ENCODE data around the gene DIO3. TPM values are rescaled to one million over a fixed set of nuclear protein-coding genes. Genes with fewer than 3 reads are reported as not detected.

DIO3 gene
- total and polyA plus RNA-seq, 2 of the 4 experiments (the other 2 are of a cell fraction) = not detected

DNA sequence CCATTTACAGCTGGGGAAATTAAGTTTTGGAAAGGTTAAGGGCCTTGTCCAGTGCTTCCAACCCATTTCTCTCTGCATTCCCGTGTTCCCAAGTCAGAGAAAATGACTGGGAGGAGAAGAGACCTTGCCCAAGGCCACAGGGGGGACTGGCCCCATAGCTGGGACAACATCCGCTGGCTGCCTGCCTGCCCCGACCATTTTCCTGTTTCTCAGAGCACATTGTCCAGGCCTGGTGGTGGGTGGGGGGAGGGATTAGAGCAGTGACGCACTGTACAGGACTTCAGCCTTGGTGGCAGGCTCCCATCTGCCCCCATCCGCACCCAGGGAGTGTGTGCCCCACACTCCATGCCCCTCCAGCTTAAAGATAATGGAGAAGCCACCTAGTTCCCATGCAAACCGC is 27.7 kb downstream of the DIO3 start:
- H3K4me3 ChIP-seq (ENCODE audit: insufficient read depth, low read depth, low read length) = no peak overlapping the region
- DNase-seq (no peak), ATAC-seq (ENCODE audit: low read depth) (no peak)
- in situ Hi-C loops (cut with MboI; ENCODE audit: low sequenced_read_pairs) (no loop called here), dilution Hi-C loops (cut with HindIII; ENCODE audit: low sequenced_read_pairs, unreplicated experiment) (no loop called here), intact Hi-C loops (cut with micrococcal nuclease) (no loop called here)
- TF ChIP-seq MAZ (IDR thresholded peaks at IDR 0.05; ENCODE audit: borderline replicate concordance, low read depth, low read length) (no peak), NFE2L2 (IDR thresholded peaks at IDR 0.05; ENCODE audit: low read depth, low read length) (no peak), BHLHE40 (IDR thresholded peaks at IDR 0.05; ENCODE audit: low read depth, low read length) (no peak), RCOR1 (IDR thresholded peaks at IDR 0.05; ENCODE audit: insufficient replicate concordance, low read length) (no peak), CEBPB (IDR thresholded peaks at IDR 0.05; ENCODE audit: low read depth, low read length) (no peak), FOS (IDR thresholded peaks at IDR 0.05; ENCODE audit: low read depth, low read length) (no peak), RAD21 (IDR thresholded peaks at IDR 0.05; ENCODE audit: low read length) (no peak), MAFK (IDR thresholded peaks at IDR 0.05; ENCODE audit: low read depth, low read length) (no peak), SMC3 (IDR thresholded peaks at IDR 0.05; ENCODE audit: low read depth, low read length) (no peak), MXI1 (IDR thresholded peaks at IDR 0.05; ENCODE audit: borderline replicate concordance, low read depth, low read length) (no peak), POLR2A (IDR thresholded peaks at IDR 0.05; ENCODE audit: low read depth, low read length) (no peak), CHD1 (IDR thresholded peaks at IDR 0.05; ENCODE audit: low read depth, low read length) (no peak)
- TF ChIP-seq, protein P1, sequence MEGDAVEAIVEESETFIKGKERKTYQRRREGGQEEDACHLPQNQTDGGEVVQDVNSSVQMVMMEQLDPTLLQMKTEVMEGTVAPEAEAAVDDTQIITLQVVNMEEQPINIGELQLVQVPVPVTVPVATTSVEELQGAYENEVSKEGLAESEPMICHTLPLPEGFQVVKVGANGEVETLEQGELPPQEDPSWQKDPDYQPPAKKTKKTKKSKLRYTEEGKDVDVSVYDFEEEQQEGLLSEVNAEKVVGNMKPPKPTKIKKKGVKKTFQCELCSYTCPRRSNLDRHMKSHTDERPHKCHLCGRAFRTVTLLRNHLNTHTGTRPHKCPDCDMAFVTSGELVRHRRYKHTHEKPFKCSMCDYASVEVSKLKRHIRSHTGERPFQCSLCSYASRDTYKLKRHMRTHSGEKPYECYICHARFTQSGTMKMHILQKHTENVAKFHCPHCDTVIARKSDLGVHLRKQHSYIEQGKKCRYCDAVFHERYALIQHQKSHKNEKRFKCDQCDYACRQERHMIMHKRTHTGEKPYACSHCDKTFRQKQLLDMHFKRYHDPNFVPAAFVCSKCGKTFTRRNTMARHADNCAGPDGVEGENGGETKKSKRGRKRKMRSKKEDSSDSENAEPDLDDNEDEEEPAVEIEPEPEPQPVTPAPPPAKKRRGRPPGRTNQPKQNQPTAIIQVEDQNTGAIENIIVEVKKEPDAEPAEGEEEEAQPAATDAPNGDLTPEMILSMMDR (conservative IDR thresholded peaks at IDR 0.05; ENCODE audit: low read depth, low read length) = no peak
- TF ChIP-seq, protein P2, sequence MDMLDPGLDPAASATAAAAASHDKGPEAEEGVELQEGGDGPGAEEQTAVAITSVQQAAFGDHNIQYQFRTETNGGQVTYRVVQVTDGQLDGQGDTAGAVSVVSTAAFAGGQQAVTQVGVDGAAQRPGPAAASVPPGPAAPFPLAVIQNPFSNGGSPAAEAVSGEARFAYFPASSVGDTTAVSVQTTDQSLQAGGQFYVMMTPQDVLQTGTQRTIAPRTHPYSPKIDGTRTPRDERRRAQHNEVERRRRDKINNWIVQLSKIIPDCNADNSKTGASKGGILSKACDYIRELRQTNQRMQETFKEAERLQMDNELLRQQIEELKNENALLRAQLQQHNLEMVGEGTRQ (IDR thresholded peaks at IDR 0.05; ENCODE audit: low read depth, low read length) = no peak
- no peaks in the 10 kb centered on the region for H3K79me1 ChIP-seq (ENCODE audit: low read depth in 1 of 2, low read length in 2 of 2)
- no peak overlapping the region for H3K23ac ChIP-seq (ENCODE audit: low read depth, low read length)
- no peak overlapping the region for H3K14ac ChIP-seq (replicated peaks; ENCODE audit: low read depth, low read length)
- no peaks in the 10 kb centered on the region for H3K9me3 ChIP-seq (ENCODE audit: control insufficient read depth, insufficient read depth, low read length)
- H3K9me1 ChIP-seq (ENCODE audit: insufficient read depth, low read length) = no peaks in the 10 kb centered on the region
- H3K56ac ChIP-seq (ENCODE audit: extremely low read depth, insufficient read depth, low read length) = no peak overlapping the region
- H2AK9ac ChIP-seq (replicated peaks; ENCODE audit: low read depth, low read length, poor library complexity) = no peak overlapping the region
- no peak overlapping the region for H3K4me2 ChIP-seq (ENCODE audit: low read depth, low read length)
- no peak overlapping the region for H2BK5ac ChIP-seq (ENCODE audit: low read depth, low read length, poor library complexity, severe bottlenecking)
- H4K5ac ChIP-seq (ENCODE audit: low read depth, low read length) = no peak overlapping the region
- no peaks in the 10 kb centered on the region for H3K4me1 ChIP-seq (ENCODE audit: control insufficient read depth, insufficient read depth, low read length)
- no peak overlapping the region for H3K18ac ChIP-seq (ENCODE audit: low read depth, low read length)
- H4K8ac ChIP-seq (ENCODE audit: low read depth in 2 of 2, low read length in 2 of 2) = no peak overlapping the region
- no peaks in the 10 kb centered on the region for H4K20me1 ChIP-seq (ENCODE audit: insufficient read depth, low read length)
- no peak overlapping the region for H2AFZ ChIP-seq (replicated peaks; ENCODE audit: low read length, poor library complexity)
- 45% methylated on average over 2 of the region's 6 CpGs; no CpG with 5 or more reads in 1 of the 2 experiments for WGBS, 2 experiments (ENCODE audit: extremely low coverage in 2 of 2, insufficient read length in 1 of 2)
- no peak overlapping the region for H2BK15ac ChIP-seq (ENCODE audit: low read depth, low read length)
- ChIA-PET CTCF (no interaction called here), POLR2A (ENCODE audit: unreplicated experiment) (no interaction called here)
- no peak overlapping the region for H4K91ac ChIP-seq (ENCODE audit: insufficient read depth, low read depth, low read length)
- H3K4ac ChIP-seq (ENCODE audit: low read depth, low read length) = no peak overlapping the region
- H2AK5ac ChIP-seq (ENCODE audit: low read depth, low read length) = no peak overlapping the region
- no peak overlapping the region for H3K27ac ChIP-seq (ENCODE audit: insufficient read depth, low read length)
- no peak overlapping the region for H2BK120ac ChIP-seq (ENCODE audit: low read depth, low read length)
- no peak overlapping the region for H3K9ac ChIP-seq (ENCODE audit: low read depth, low read length)
- no TSS peak for BruUV-seq (replicated peaks)
- H3K36me3 ChIP-seq (ENCODE audit: control insufficient read depth, insufficient read depth, low read length) = no peaks in the 10 kb centered on the region
- no peak overlapping the region for H2BK20ac ChIP-seq (ENCODE audit: low read depth, low read length)
- H3K27me3 ChIP-seq (ENCODE audit: control insufficient read depth, insufficient read depth, low read length) = peaks cover 17% of the 10 kb centered on the region

Data from IMR-90 (cell line).